A549 (cell line): ENCODE measurements around the gene UQCC2. TPM values are rescaled to one million over a fixed set of nuclear protein-coding genes. Genes with fewer than 3 reads are reported as not detected.

Experiments used
- ATAC-seq, 2 experiments: fragments of 200-7000 bp in 1 of 2; fragments of >200 bp in 1 of 2; cut with Nextera tagmentation in 1 of 2; cut with Tn5 transposase in 1 of 2; 3 replicates each; pipeline versions ENCODE4 v1.8.0 to v1.9.1; 2018 to 2020; ENCODE audit warnings: mild to moderate bottlenecking in 1 of 2, moderate library complexity in 1 of 2
- CTCF ChIA-PET: fragments of 300-600 bp; sonication (Branson Sonifier 250); formaldehyde crosslinking; extraction: SDS; loops from one replicate; lab custom pipeline; 2021; ENCODE audit warnings: antibody characterized with exemption, inconsistent platforms; lab: Yijun Ruan, JAX
- POLR2A ChIA-PET: fragments of 350-600 bp; formaldehyde crosslinking; extraction: SDS; loops from one replicate; lab custom pipeline; 2021; ENCODE audit warnings: antibody characterized with exemption, inconsistent platforms; lab: Yijun Ruan, JAX
- DNase-seq, 2 experiments: peaks; one replicate each; pipeline versions ENCODE4 v3.0.0 to v3.0.0-alpha.2; 2011 to 2016; ENCODE audit warnings: low read depth in 1 of 2, low spot score in 1 of 2
- FAIRE-seq: peaks from 2 replicates; lab custom pipeline; 2011; peaks lifted over from hg19 to GRCh38; lab: Jason Lieb, UNC
- H3K27ac ChIP-seq, 2 experiments: fragments of >200 bp; sonication (Bioruptor Twin); formaldehyde crosslinking; 3 replicates each; pipeline ENCODE4 v1.5.1; 2016 to 2017
- H3K4me1 ChIP-seq: fragments of >200 bp; sonication (Bioruptor Twin); formaldehyde crosslinking; 3 replicates; pipeline ENCODE4 v1.6.1; 2016
- H3K4me2 ChIP-seq: fragments of >200 bp; sonication (Bioruptor Twin); formaldehyde crosslinking; 3 replicates; pipeline ENCODE4 v1.6.1; 2016
- H3K4me3 ChIP-seq: fragments of >200 bp; sonication (Bioruptor Twin); formaldehyde crosslinking; 3 replicates; pipeline ENCODE4 v1.5.1; 2016
- H3K9me3 ChIP-seq: fragments of >200 bp; sonication (Bioruptor Twin); formaldehyde crosslinking; 3 replicates; pipeline ENCODE4 v1.6.1; 2016
- CBX2 ChIP-seq: fragments of 200-600 bp; sonication (generic); IDR thresholded peaks from 2 replicates; pipeline ENCODE4 v1.6.1; 2016; ENCODE audit warnings: low read depth, mild to moderate bottlenecking, borderline replicate concordance
- CBX8 ChIP-seq: fragments of 200-600 bp; sonication (generic); IDR thresholded peaks from 2 replicates; pipeline ENCODE4 v1.6.1; 2016
- CHD2 ChIP-seq: fragments of 150-350 bp; IDR thresholded peaks from 2 replicates; pipeline ENCODE4 v1.6.1; 2014; ENCODE audit warnings: low read length; ENCODE audit not compliant: partially characterized antibody
- CHD4 ChIP-seq: fragments of 200-600 bp; sonication (generic); IDR thresholded peaks from 2 replicates; pipeline ENCODE4 v1.6.1; 2016; ENCODE audit warnings: antibody characterized with exemption, mild to moderate bottlenecking, borderline replicate concordance
- CTCF ChIP-seq: fragments of >200 bp; sonication (Bioruptor Twin); formaldehyde crosslinking; IDR thresholded peaks from 3 replicates; pipeline ENCODE4 v1.5.1; 2016
- EHF ChIP-seq: fragments of 250-450 bp; sonication (Bioruptor Pico); IDR thresholded peaks from 2 replicates; pipeline ENCODE4 v1.5.0; 2020; ENCODE audit warnings: mild to moderate bottlenecking
- ELK1 ChIP-seq: fragments of 150-350 bp; IDR thresholded peaks from 2 replicates; pipeline ENCODE4 v1.6.1; 2014; ENCODE audit warnings: low read depth, mild to moderate bottlenecking, low read length
- EP300 ChIP-seq, 2 experiments: fragments of >200 bp; sonication (Bioruptor Twin); formaldehyde crosslinking; IDR thresholded peaks; 2 replicates in 1 of 2; 3 replicates in 1 of 2; pipeline ENCODE4 v1.6.1; 2016 to 2017
- FOSB ChIP-seq: fragments of 250-450 bp; sonication (Bioruptor Pico); IDR thresholded peaks from 2 replicates; pipeline ENCODE4 v1.5.0; 2020; ENCODE audit warnings: mild to moderate bottlenecking, moderate library complexity
- HOXA7 ChIP-seq: fragments of 250-450 bp; sonication (Bioruptor Pico); IDR thresholded peaks from 2 replicates; pipeline ENCODE4 v1.5.0; 2020; ENCODE audit warnings: mild to moderate bottlenecking, moderate library complexity
- HOXB5 ChIP-seq: fragments of 250-450 bp; sonication (Bioruptor Pico); IDR thresholded peaks from 2 replicates; pipeline ENCODE4 v1.5.0; 2020; ENCODE audit warnings: mild to moderate bottlenecking, moderate library complexity
- KDM1A ChIP-seq: fragments of 200-600 bp; sonication (generic); IDR thresholded peaks from 2 replicates; pipeline ENCODE4 v1.6.1; 2016; ENCODE audit warnings: low read depth, mild to moderate bottlenecking
- KDM5A ChIP-seq: fragments of 200-600 bp; sonication (generic); IDR thresholded peaks from 2 replicates; pipeline ENCODE4 v1.6.1; 2016; ENCODE audit warnings: antibody characterized with exemption, mild to moderate bottlenecking
- MAFK ChIP-seq: fragments of 450-650 bp; IDR thresholded peaks from 2 replicates; pipeline ENCODE4 v1.6.1; 2014; ENCODE audit not compliant: partially characterized antibody
- MYC ChIP-seq: IDR thresholded peaks from 2 replicates; pipeline ENCODE4 v1.6.1; 2012; ENCODE audit warnings: mild to moderate bottlenecking, inconsistent platforms, low read length, improper control_type of control experiment, borderline replicate concordance
- NFE2L2 ChIP-seq: fragments of 150-350 bp; conservative IDR thresholded peaks from 2 replicates; pipeline ENCODE4 v1.6.1; 2014; ENCODE audit warnings: low read length
- NPAS2 ChIP-seq: fragments of 250-450 bp; sonication (Bioruptor Pico); IDR thresholded peaks from 2 replicates; pipeline ENCODE4 v1.8.0; 2022; ENCODE audit warnings: mild to moderate bottlenecking, moderate library complexity, borderline replicate concordance
- NR3C1 ChIP-seq: fragments of >200 bp; sonication (Bioruptor Twin); formaldehyde crosslinking; IDR thresholded peaks from 3 replicates; pipeline ENCODE4 v1.6.1; 2017
- PBX3 ChIP-seq: IDR thresholded peaks from 2 replicates; pipeline ENCODE4 v1.6.1; 2012
- PHF8 ChIP-seq: fragments of 200-600 bp; sonication (generic); IDR thresholded peaks from 2 replicates; pipeline ENCODE4 v1.6.1; 2016; ENCODE audit warnings: low read depth, mild to moderate bottlenecking, antibody characterized with exemption, moderate library complexity, borderline replicate concordance
- POLR2A ChIP-seq: IDR thresholded peaks from 2 replicates; pipeline ENCODE4 v1.6.1; 2012; ENCODE audit warnings: mild to moderate bottlenecking, low read length
- RAD21 ChIP-seq, 2 experiments: fragments of >200 bp in 1 of 2; sonication (Bioruptor Twin) in 1 of 2; formaldehyde crosslinking in 1 of 2; IDR thresholded peaks in 1 of 2; conservative IDR thresholded peaks in 1 of 2; 2 replicates in 1 of 2; 3 replicates in 1 of 2; pipeline ENCODE4 v1.6.1; 2012 to 2018; ENCODE audit warnings: inconsistent platforms in 1 of 2
- RARB ChIP-seq: fragments of 250-450 bp; sonication (Bioruptor Pico); IDR thresholded peaks from 2 replicates; pipeline ENCODE4 v1.8.0; 2021; ENCODE audit warnings: mild to moderate bottlenecking, moderate library complexity
- RCOR1 ChIP-seq: fragments of 150-350 bp; IDR thresholded peaks from 2 replicates; pipeline ENCODE4 v1.6.1; 2014; ENCODE audit warnings: antibody characterized with exemption, low read length, low read depth
- REST ChIP-seq: fragments of 200-600 bp; sonication (generic); IDR thresholded peaks from 2 replicates; pipeline ENCODE4 v1.6.1; 2016; ENCODE audit warnings: antibody characterized with exemption, mild to moderate bottlenecking, moderate library complexity
- SMC3 ChIP-seq: fragments of >200 bp; sonication (Bioruptor Twin); formaldehyde crosslinking; IDR thresholded peaks from 3 replicates; pipeline ENCODE4 v1.6.1; 2018; ENCODE audit warnings: inconsistent platforms
- ZSCAN20 ChIP-seq: fragments of 250-450 bp; sonication (Bioruptor Pico); IDR thresholded peaks from 2 replicates; pipeline ENCODE4 v1.8.0; 2022; ENCODE audit warnings: mild to moderate bottlenecking, moderate library complexity
- WGBS: methylation state at CpG from one replicate; pipeline ENCODE4 v1.1.6; 2017; ENCODE audit errors: missing lambda C conversion rate; 5-methylcytosine and 5-hydroxymethylcytosine counted together
- polyA plus RNA-seq, 4 experiments: library from polyadenylated mRNA; depleted of rRNA in 3 of 4; stranded (reverse); fragments of >200 nt; fragmentation: RNase III in 1 of 4; extraction: RNeasy Plus Mini Kit Qiagen cat#74134 plus additional on column Dnase treatment in 1 of 4; gene quantifications; 2 replicates in 3 of 4; 3 replicates in 1 of 4; pipeline ENCODE4 v1.2.3, GENCODE V29; 2011 to 2017

The UQCC2 gene
- polyA plus RNA-seq, 2 of the 4 experiments (the other 2 are of a cell fraction) = 65.5 to 82.0 TPM

GRCh38 chr6:33667072-33667471 lies 44.4 kb downstream of the UQCC2 start:
- DNase-seq (no peak), ATAC-seq (no peak), FAIRE-seq (no peak)
- ChIA-PET POLR2A (no interaction called here), CTCF (interaction anchor here (2.0 to 7.6 kb wide), 3 partner anchors 9 to 82 kb away, joined by 5 to 87 read pairs (median 6); no protein-coding TSS in a partner anchor)
- TF ChIP-seq HOXB5 (CRISPR knock-in tag) (no peak), PHF8 (no peak), MAFK (no peak), MYC (no peak), PBX3 (no peak), CBX8 (no peak), HOXA7 (CRISPR knock-in tag) (no peak), RCOR1 (no peak), ZSCAN20 (CRISPR knock-in tag) (no peak), CHD2 (no peak), NR3C1 (no peak), SMC3 (no peak), POLR2A (no peak), NPAS2 (CRISPR knock-in tag) (no peak)
- Histone ChIP-seq H3K4me1 (peaks cover 22% of the 10 kb centered on the region), H3K4me3 (no peak overlapping the region), H3K9me3 (no peaks in the 10 kb centered on the region), H3K4me2 (no peak overlapping the region), H3K27ac (no peak overlapping the region)
- WGBS = 89% methylated on average over 6 of the region's 16 CpGs

- 87% methylated on average over 13 of the region's 13 CpGs for WGBS
- no peaks in the 10 kb centered on the region for H3K9me3 ChIP-seq
- DNase-seq = no peak
- TF ChIP-seq FOSB (no peak), NFE2L2 (no peak), CBX2 (no peak)
- TF ChIP-seq, all 56 proteins: peak for 0
- H3K27ac ChIP-seq = no peak overlapping the region
- FAIRE-seq = no peak
- ChIA-PET POLR2A (no interaction called here), CTCF (interaction anchor here (0.6 to 2.4 kb wide), 5 partner anchors 9 to 81 kb away, joined by 3 to 6 read pairs (median 3); no protein-coding TSS in a partner anchor)
- no peak for ATAC-seq
- H3K4me2 ChIP-seq = no peak overlapping the region
- H3K4me3 ChIP-seq = no peak overlapping the region
- H3K4me1 ChIP-seq = peaks cover 11% of the 10 kb centered on the region; the same call in 2 of the 3 replicates
Measured at GRCh38 chr6:33665957-33666356, 45.5 kb downstream of the UQCC2 start.

GRCh38 chr6:33664506-33665057 lies 46.9 kb downstream of the UQCC2 start:
- no peak overlapping the region for H3K4me2 ChIP-seq
- CTCF ChIA-PET = interaction anchor here (0.6 to 2.4 kb wide), 5 partner anchors 8 to 79 kb away, joined by 3 to 6 read pairs (median 4); no protein-coding TSS in a partner anchor
- no peaks in the 10 kb centered on the region for H3K9me3 ChIP-seq
- no peak overlapping the region for H3K4me3 ChIP-seq
- TF ChIP-seq ELK1 = no peak
- no peak for TF ChIP-seq CTCF
- no peak for TF ChIP-seq CHD4
- TF ChIP-seq NFE2L2 = no peak
- no peak for TF ChIP-seq RCOR1
- no peak for TF ChIP-seq KDM1A
- TF ChIP-seq EP300 (IDR thresholded peaks at IDR 0.05) = no peak
- TF ChIP-seq RAD21 (conservative IDR thresholded peaks at IDR 0.05 in 1 of 2, IDR thresholded peaks at IDR 0.05 in 1 of 2) = no peak
- no peak for TF ChIP-seq EHF (CRISPR knock-in tag)
- TF ChIP-seq FOSB = no peak
- TF ChIP-seq REST = no peak
- no peak for TF ChIP-seq KDM5A
- TF ChIP-seq RARB (CRISPR knock-in tag) = no peak
- TF ChIP-seq, all 56 proteins: peak for 0
- DNase-seq = no peak
- FAIRE-seq = no peak
- POLR2A ChIA-PET = no interaction called here
- 88% methylated on average over 10 of the region's 17 CpGs for WGBS
- Histone ChIP-seq H3K4me1 (peaks cover 9% of the 10 kb centered on the region; the same call in 2 of the 3 replicates), H3K27ac (no peak overlapping the region)
- no peak for ATAC-seq
